ENCODE results near the gene ZPR1.

- TF ChIP-seq POLR2AphosphoS5 (IDR thresholded peaks at IDR 0.05) (no peak), CTCF (IDR thresholded peaks at IDR 0.05) (no peak), POLR2A (IDR thresholded peaks at IDR 0.05) (no peak), EP300 (IDR thresholded peaks at IDR 0.05) (no peak)
Observed at GRCh38 chr11:116808262-116809175, 20.7 kb upstream of the ZPR1 start.
